Dedifferentiated amniotic fluid mesenchymal stem cell (primary cell): ENCODE data around the gene HDGFL2.

Source experiments
- DNase-seq: peaks from one replicate; pipeline ENCODE4 v3.0.0-alpha.2; 2016; ENCODE audit errors: extremely low spot score

HDGFL2 gene

GRCh38 chr19:4471403-4472173, 509 bp upstream of the HDGFL2 start:
- DNase-seq: peak; percentile 100

GRCh38 chr19:4473011-4473762, 1.1 kb downstream of the HDGFL2 start:
- DNase-seq: no peak

GRCh38 chr19:4473763-4474513, 1.8 kb downstream of the HDGFL2 start:
- no peak for DNase-seq

GRCh38 chr19:4474514-4475022, 2.5 kb downstream of the HDGFL2 start:
- peak; percentile 41 for DNase-seq

- no peak for DNase-seq
Measured at GRCh38 chr19:4477034-4477801, 5.1 kb downstream of the HDGFL2 start.

- no peak for DNase-seq
Measured at GRCh38 chr19:4482721-4483364, 10.7 kb downstream of the HDGFL2 start.

GRCh38 chr19:4483385-4483784, 11.3 kb downstream of the HDGFL2 start:
- no peak for DNase-seq

- DNase-seq: no peak
Measured at GRCh38 chr19:4487572-4487971, 15.5 kb downstream of the HDGFL2 start.

- no peak for DNase-seq
Measured at GRCh38 chr19:4488496-4488895, 16.4 kb downstream of the HDGFL2 start.

GRCh38 chr19:4491446-4491845, 19.3 kb downstream of the HDGFL2 start:
- DNase-seq: no peak

- no peak for DNase-seq
Measured at GRCh38 chr19:4492337-4493103, 20.4 kb downstream of the HDGFL2 start.

GRCh38 chr19:4493104-4493928, 21.2 kb downstream of the HDGFL2 start:
- no peak for DNase-seq

GRCh38 chr19:4493929-4494690, 22.0 kb downstream of the HDGFL2 start:
- no peak for DNase-seq

GRCh38 chr19:4494691-4495064, 22.6 kb downstream of the HDGFL2 start:
- no peak for DNase-seq

- DNase-seq: no peak
Measured at GRCh38 chr19:4495471-4495870, 23.4 kb downstream of the HDGFL2 start.

GRCh38 chr19:4496304-4496703, 24.2 kb downstream of the HDGFL2 start:
- no peak for DNase-seq

- no peak for DNase-seq
Measured at GRCh38 chr19:4497770-4498389, 25.8 kb downstream of the HDGFL2 start.

- DNase-seq: no peak
Measured at GRCh38 chr19:4498694-4499093, 26.6 kb downstream of the HDGFL2 start.
